Measurements from ENCODE around the gene CHN1.

Gene CHN1

GRCh38 chr2:174780856-174781255 is 224.3 kb downstream of the CHN1 start:
- no peak for DNase-seq

DNA sequence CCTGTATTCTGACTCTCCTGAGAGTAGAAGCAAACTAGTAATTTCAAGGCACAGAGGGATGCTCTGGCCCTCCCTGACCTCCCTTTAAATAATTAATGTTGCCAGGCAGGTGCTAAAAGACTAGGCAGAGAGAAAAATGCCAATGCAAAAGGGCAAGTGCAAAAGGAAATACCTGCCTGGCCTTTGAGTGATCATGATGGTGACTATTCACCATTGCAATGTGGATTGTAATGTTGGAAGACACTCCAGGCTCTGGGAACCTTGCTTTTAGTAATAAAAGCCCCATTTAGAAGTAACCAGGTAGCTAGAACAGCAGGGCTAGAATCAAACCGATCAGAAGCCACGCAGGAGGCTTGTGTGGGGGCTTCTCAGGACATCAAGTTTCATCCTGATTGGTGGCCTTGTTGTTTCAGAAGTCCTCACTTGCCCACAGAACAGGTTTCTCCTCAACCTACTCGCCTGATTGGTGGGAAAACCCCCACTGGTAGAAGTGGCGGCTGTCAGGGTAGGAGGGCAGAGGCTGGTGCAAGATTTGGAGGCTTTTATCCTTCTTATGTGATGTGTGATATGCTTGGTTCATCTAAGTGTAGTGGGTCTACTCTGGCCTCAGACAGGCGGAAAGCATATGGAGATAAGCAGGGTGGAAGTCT is 224.9 kb downstream of the CHN1 start:
- DNase-seq, result no peak

DNA sequence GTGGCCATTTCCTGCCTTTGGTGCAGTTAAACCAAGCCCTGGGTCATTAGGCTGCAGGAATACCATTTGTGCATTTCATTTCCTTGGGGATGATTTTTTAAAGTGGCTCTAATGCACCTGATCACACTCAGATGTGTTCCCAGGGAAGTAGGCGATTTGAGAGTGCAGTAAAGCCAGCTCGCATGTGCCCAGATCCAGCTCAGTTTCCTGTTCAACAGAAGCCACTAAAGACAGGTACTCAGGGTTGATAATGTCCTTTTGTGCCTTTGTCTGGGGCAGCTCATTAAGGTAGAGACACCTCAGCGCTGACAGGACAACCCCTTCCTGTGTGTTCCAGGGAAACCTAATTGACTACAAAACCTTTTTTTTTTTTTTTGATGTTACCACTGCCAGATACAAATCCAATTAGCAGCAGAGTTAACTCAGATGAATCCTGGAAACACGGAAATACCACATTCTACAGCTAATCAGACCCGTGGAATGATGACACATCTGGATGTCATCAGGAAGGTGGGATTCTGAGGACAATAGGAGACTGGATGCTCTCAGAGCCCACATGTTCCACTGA is 225.7 kb downstream of the CHN1 start:
- no peak for DNase-seq

GRCh38 chr2:174778085-174778981 is 226.8 kb downstream of the CHN1 start:
- DNase-seq, result peak; percentile 63

- DNase-seq, result no peak
Measured at GRCh38 chr2:174777347-174778084, 227.7 kb downstream of the CHN1 start.

DNA sequence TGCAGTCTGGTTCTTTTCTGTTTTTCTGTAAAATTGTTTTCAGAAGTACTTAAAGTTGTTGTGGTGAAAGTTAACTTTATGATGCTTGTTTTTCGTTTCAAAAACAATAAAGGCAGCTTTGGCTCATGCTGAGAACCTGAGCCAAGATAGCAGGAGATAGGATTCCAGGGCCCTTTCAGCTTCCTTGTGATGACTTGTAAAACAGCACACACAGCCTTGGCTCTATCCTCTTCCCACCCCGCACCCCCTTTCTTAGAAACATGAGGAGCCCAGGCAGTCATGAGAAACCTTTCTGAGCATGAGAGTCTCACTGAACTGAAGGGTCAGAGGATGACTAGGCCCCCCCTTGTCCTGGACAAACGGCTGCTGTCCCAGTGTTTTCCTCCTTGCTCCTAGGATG is 228.5 kb downstream of the CHN1 start:
- no peak for DNase-seq

GRCh38 chr2:174776223-174776622 is 229.0 kb downstream of the CHN1 start:
- DNase-seq, result no peak

DNA sequence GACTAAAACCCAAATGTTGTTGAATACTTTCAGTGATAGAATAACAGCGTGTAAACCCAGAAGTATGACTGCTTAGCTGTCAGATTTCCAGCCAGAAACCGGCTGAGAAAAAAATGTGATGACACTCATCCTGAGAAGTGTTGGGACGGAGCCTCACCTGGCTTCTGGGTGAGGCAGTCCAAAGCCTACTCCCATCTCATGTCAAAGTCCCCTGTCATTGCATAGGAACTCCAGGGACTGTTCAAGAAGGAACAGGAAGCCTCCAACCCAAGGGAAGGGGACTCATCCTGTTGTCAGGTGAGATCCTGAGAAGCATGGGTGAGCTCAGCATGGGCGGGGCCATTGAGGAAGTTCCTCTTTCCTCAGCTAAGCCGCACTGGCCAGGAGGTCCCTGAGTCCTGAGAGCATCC is 229.6 kb downstream of the CHN1 start:
- no peak for DNase-seq

- DNase-seq, result no peak
Measured at GRCh38 chr2:174774886-174775285, 230.3 kb downstream of the CHN1 start.

DNA sequence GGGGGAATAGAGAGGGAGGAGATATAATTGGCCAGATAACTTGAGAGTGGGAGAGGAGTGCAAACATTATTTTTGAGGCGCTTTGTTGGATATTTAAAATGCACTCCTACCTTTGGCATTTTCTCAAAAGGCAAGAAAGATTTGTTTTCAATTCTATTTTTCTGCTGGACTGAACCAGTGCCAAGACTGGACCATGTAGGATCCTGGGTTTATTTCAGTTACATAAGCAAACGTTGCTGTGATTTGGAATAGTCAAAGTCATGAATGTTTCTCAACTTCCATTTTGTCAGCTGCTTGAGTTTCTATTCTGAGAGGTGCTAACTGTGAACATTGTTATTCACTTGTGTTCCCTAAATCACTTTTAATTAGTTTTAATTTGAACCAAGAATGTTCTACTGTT is 232.0 kb downstream of the CHN1 start:
- no peak for DNase-seq

DNA sequence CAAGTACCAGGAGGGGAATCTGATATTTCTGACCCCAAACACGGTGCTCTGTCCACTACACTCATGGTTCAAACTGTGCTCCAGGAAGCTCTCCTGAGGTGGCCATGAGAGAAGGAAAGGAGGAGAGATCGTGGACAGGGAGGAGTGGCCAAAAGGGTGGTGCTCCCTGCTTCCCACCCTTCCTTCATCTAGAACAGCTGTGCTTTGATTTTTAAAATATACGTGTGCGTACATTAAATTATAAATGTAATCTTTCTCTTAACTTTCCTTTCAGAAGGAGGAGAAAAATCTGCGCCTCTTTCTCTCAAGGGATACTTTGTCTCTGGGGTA is 232.7 kb downstream of the CHN1 start:
- no peak for DNase-seq

DNA sequence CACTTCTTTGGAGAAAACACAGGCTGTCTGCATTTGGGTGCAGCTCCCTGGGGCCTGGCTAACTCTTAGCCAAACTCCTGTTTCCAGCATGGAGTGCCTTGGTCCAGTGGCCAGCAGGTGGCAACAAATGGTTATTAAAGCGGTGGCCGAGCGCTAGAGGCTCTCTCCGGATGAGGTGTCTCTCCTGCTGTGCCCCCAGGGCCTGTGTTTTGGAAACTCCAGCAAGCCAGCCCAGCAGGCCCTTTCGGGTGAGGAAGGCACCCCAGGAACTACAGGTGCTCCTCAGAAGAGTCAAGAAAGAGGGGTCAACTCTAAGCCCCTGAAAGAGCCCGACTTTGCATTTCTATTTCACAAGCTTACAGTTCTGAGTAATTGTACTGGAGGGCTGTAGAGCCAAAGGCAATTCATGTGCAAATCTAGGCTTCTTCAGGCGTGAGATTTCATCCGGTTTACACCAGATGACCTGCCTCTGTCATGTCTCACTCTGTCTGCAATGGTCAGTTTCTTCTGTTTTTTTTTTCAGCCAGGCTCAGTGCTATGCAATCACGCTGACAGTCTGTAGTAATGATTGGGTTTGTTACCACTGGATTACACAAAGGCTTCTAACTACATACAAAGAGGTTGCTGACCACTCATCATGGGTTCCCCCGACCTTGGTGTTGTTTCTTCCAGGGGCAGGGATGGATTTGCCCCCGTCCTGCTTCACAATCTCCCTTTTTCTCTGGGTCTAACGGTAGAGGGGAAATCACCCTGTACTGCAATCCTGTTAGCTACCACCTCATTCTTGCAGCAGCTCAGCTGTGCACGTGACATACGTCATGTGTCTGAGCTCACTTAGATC is 233.3 kb downstream of the CHN1 start:
- DNase-seq, result no peak

GRCh38 chr2:174771136-174771535 is 234.0 kb downstream of the CHN1 start:
- no peak for DNase-seq

- DNase-seq, result no peak
Measured at GRCh38 chr2:174768557-174768956, 236.6 kb downstream of the CHN1 start.

- no peak for DNase-seq
Measured at GRCh38 chr2:174766271-174766670, 238.9 kb downstream of the CHN1 start.

GRCh38 chr2:174765576-174765975 is 239.6 kb downstream of the CHN1 start:
- no peak for DNase-seq

DNA sequence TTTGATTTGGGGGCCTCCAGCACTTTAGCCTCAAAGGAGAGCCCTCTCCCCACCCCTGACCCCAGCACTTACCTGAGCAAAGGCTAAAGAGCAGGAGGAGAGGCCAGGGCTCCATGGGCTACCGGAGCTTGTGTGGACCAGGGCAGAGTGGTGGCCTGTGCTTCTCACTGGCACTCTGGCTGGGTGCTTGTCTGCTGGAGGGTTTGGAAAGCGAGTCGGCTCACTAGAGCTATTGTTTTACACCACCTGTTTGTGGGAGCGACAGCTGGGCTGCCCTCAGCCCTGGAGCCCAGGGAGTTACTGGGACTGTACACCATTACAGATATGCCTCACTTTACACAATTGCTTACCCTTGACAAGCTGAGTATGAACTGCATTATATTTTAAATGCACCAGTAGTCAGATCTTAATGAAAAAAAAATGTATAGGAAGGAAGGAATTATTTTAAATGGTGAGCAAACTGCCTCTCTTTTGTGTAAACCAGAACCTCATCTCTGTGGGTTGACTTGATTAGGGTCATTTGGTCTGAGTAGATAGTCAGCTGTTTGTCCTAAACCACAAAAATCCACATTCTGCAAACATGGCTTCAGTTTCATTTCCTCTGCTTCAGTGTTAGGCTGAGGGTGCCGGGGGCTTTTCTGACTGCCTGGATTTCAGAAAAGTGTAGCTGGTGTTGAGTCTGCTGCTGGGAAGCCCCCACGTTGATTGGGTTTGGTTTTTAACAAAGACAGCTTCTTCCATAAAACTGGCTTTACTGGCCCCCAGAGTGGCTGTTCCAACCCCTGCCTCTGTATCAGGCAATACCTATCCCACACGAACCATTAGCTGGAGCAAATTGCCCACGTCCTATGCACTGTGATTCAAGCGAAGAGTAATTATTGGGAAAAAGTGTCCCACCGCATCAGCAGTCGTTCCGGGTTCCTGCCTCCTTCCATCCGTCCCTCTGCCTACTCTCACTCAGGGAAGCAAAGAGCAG is 240.6 kb downstream of the CHN1 start, which contains the start of gene CHRNA1:
Gene CHRNA1, minus strand, starts transcription at position 193 of the 976 bp plus-strand sequence. Its CDS starts 78 bp downstream, at position 115.
- DNase-seq, result no peak

DNA sequence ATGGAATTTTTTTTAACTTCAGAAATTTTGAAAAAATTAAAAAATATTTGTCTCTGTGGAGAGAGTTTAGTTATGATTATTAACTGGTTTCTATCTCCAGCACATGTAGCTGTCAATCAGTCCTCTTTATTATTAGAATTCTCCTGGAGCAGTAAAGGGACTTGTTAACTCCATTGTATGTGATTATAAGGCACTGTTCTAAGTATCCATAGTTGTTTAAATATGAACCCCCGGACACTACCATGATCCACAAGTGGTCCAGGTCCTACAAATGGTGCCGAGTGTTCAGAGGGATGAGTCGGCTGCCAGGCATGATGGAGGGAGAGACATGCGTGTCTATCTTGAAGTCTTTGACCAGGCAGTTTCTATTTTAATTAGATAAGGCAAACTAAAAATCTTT is 241.4 kb downstream of the CHN1 start:
- no peak for DNase-seq

DNA sequence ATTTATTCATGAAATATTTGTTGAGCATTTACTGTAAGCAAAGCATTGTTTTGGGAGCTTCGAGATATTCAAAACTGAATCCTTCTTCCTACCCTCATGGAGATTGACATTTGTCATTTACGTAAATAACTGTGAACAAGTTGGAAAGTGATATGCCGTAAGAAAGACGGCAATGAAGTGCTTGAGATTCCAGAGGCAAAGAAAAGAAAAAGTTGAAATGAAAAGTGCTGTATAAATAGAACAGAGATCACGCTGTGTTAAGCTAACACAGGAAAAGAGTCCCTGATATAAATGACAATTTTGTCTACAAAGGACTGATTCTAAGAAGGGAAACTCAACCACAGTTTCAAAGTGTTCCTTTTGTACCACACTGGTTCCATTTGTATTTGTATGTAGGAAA is 242.7 kb downstream of the CHN1 start:
- no peak for DNase-seq

DNA sequence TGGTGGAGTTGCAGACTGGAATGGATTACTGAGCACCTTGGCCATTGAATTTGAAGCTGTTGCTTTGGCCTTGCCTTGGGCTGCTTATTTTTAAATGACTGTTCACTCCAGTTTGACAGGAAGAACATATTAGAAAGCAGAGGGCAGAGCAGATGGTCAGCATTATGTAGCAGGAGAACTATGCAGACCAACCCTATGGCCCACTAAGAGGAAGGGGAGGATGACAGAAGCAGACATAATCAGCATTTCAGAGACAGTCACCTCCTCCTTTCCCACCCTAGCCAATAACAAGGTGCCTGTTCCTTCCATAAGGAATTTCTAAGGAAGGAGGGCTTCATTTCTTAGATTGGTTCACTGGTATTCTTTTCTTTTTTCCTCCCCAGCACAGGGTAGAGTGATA is 243.3 kb downstream of the CHN1 start:
- DNase-seq, result no peak

- no peak for DNase-seq
Measured at GRCh38 chr2:174760845-174761473, 244.2 kb downstream of the CHN1 start.
